DMS153 (cell line): ENCODE data around the gene SLX4IP.

ENCODE experiments used
- DNase-seq: peaks from one replicate; lab custom pipeline; 2025; lab: John Stamatoyannopoulos, UW

SLX4IP gene

GRCh38 chr20:10429443-10429981 lies 5.6 kb upstream of the SLX4IP start:
- DNase-seq: no peak

DNA sequence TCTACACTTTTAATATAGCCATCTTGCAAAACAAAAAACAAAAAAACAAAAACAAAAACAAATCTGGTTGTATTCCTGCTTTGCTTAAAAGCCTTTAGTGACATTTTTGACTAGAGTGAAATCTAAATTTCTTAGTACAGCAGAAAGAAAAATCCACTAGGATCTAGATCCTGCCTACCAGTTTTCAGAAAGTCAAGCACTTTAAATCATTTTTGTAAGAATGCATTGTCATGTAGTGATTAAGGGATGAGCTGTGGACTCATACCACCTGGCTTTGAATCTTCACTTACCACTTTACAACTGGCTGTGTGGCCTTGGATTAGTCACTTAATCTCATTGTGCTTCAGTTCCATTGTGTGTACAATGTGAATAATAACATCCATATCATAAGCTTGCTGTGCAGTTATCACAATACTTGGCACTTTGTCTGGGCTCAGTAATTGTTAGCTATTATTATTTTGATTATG lies 5.1 kb upstream of the SLX4IP start:
- DNase-seq: no peak

DNA sequence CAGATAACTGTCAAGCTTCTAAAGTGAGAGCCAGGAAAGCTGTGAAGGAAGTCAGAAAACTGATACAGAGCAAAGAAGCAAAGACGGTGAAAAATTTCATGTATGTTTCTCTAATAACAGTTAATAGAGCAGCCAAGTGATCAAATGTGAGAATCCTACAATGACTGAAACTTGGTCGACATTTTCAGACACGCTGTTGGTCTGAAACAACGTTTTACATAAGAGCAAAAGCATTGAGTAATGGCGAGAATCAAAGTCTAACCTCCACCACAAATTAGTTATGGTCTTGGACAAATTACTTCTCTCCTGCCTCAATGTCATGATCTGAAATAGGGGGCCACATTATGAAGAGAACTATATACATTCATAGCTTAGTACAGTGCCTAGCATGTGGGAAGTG lies 4.4 kb upstream of the SLX4IP start:
- DNase-seq: no peak

GRCh38 chr20:10432079-10432478 lies 3.0 kb upstream of the SLX4IP start:
- DNase-seq: no peak

- no peak for DNase-seq
Observed at GRCh38 chr20:10433014-10433622, 2.0 kb upstream of the SLX4IP start.

GRCh38 chr20:10433623-10434466 lies 1.3 kb upstream of the SLX4IP start, which contains the start of gene MKKS:
Gene MKKS, minus strand, starts transcription at chr20:10434222. Its CDS starts 20,708 bp downstream, at chr20:10413514.
- DNase-seq: peak; percentile 88

DNA sequence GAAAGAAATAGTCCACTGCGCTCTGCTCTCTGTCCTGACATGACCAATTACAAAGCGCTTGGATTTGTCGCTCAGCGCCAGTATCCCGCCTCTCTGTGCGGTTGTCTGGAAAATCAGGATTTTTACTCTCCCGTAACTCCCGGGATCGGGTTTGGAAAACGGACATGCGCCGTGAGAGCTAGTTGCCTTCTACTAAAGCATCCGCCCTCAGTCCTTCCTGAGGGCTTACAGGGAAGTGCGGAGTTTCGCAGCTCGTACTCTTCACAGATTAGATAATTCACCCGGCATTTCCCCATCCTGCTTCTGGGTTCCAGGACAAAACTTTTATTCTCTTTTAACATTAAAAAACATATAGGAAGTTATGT lies 656 bp upstream of the SLX4IP start:
- DNase-seq: peak; percentile 98

- DNase-seq: no peak
Observed at GRCh38 chr20:10436053-10436699, 1.1 kb downstream of the SLX4IP start.

GRCh38 chr20:10438217-10438616 lies 3.1 kb downstream of the SLX4IP start:
- no peak for DNase-seq

DNA sequence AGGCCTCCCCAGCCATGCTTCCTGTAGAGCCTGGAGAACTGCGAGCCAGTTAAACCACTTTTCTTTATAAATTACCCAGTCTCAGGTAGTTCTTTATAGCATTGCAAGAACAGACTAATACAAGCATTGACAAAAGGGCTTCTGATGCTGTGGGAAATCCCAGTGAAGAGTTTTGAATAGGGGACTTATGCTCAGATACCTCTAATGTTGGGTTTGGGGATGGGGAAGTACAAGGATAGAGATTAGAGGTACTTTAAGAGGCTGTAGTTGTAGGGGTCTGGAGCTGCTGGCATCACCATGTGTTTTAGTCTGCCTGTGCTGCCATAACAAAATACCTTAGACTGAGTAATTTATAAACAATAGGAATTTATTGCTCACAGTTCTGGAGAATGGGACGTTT lies 8.8 kb downstream of the SLX4IP start:
- DNase-seq: no peak

- no peak for DNase-seq
Observed at GRCh38 chr20:10445758-10446157, 10.7 kb downstream of the SLX4IP start.

- DNase-seq: no peak
Observed at GRCh38 chr20:10447028-10447427, 11.9 kb downstream of the SLX4IP start.

DNA sequence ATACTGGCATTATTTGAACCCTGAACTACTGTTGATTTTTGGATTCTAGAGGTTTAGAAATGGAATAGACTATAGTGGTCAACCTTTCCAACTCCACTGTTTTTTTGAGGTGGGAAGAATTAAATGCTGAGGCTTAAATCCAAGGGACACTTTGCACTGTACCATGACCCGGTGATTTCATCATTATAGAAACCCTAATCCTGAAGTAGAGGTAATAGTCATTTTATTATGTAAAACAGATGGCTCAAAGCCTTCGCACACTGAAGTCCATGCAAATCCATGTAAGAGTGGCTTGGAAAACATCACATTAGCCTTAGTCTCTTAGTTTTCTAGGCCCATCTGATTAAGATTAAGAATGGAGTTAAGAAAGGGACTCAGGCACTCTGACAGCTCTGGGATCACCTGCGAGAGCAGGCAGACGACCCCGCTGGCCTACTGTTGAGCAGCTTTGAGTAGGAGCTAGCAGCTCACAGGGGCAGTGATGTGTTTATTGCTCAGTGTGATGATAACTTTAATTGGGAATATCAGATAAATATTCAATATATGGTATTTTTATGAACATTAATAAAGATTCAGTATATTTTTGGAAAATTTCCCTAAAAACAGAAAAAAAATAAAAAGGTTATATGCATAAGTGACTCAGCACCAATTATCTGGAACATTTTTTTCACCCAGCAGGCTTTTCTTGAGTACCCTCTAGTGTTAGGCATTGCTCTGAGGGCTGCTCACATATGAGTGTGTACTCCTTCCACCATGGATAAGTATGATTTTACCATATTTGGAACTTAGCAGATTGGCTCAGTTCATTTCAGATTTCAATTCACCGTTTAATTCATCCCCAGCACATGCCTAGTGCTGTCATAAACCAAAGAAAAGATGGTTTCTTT lies 13.4 kb downstream of the SLX4IP start:
- DNase-seq: no peak

- DNase-seq: no peak
Observed at GRCh38 chr20:10449270-10449669, 14.2 kb downstream of the SLX4IP start.

DNA sequence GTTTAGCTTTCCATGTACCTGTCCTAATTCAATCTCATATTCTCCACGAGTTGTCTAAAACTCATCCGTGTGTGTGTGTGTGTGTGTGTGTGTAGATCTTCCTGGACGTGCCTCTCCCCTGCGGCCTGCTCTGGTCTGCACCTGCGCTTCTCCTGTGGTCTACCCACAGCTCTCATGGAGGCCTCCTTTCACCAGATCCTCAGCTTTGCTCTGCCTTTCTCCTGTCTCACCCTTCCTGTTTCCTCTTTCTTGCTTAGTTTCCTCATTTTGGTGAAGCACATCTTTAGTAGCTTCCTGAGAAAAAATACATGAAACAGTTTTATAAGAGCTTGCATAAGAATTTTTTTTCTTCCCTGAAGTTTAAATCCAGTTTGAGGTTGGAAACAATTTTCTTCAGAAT lies 18.1 kb downstream of the SLX4IP start:
- no peak for DNase-seq

DNA sequence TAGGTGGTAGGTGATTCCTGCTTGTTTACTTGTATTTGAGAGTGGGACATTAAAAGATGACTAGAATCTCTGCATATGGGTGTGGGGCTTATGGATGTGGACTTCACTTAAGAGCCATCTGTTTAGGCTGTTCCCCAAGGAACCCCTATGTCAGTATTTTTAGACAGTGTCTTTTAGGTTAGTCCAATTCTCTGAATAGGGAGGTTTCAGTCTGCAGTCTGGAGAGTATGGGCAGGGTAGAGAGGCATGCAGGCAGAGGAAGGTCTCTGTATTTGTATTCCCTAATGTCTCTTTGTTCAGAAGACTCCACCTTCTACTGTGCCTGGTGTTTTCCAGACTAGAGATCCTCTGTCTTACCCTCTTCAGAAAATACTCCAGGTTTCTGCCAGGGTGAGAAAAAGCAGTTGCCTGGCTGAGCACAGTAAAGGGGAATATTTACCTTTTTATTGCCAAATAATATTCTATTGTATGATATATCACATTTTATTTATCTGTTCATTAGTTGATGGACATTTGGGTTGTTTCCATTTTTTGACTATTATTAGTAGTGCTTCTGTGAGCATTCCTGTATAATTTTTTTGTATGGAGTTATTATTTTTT lies 19.1 kb downstream of the SLX4IP start:
- DNase-seq: no peak

DNA sequence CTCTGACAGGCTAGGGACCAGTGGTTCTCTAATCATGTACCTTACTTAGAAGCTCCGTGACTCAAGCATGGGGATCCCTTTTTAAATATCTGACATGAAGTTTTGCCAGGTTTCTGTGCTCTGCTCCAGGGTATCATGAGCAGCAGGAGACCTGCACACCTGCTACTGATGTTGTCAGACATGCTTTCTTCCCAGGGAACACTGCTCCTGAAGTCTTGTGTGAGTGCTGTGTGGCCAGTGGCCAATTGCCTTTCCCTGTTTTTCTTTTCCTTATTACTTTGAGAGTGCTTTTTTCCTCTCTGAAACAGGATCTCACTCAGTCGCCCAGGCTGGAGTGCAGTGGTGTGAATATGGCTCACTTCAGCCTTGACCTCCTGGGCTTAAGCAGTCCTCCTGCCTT lies 26.4 kb downstream of the SLX4IP start:
- no peak for DNase-seq

DNA sequence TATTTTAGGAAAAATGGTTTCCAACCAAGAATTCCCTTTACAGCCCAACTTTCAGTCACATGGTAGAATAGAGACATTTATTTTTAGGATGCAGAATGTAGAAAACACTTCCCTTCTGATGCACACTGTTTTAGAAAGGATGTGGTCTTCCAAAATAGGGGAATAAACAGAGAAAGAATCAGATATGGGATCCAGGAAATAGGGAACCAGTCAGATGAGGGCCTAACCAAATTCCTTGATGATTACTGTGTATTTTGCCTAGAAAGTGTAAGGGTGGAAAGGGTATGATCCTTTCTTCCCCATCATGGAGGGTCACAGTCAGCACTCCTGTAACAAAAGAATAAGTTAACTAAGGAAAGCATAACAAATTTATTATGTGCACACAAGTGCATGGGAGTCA lies 27.4 kb downstream of the SLX4IP start:
- no peak for DNase-seq

DNA sequence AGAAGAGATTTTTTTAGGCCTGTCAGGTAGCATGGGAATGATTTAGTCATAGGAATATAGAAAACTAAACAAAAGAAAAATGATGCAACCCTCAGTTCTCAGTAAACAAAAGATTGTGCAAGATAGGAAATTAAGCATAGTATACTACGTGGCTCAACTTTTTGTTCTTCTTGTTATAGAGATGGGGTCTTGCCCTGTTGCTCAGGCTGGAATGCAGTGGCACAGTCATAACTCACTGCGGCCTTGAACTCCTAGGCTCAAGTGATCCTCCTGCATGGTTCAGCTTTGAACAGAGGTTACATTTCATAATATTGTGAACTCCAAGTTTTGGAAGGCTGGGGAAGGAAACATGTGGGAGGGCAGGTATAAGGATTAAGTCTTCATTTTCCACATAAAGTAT lies 28.5 kb downstream of the SLX4IP start:
- no peak for DNase-seq

DNA sequence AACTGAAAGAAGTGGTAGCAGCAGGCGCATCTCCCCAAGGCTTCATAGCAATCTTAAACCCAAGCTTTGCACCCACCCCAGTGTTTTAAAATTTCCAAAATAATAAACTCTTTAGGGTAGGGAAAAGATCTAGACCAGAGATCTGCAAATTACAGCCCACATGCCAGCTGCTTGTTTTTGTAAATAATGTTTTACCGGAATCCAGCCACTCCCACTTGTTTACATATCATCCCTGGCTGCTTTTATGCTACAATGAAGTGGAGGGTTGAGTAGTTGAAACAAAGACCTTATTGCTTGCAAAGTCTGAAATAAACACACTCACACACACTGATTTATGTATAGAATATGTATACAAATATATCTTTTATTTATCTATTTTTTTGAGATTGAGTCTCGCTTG lies 30.0 kb downstream of the SLX4IP start:
- peak; percentile 13 for DNase-seq

DNA sequence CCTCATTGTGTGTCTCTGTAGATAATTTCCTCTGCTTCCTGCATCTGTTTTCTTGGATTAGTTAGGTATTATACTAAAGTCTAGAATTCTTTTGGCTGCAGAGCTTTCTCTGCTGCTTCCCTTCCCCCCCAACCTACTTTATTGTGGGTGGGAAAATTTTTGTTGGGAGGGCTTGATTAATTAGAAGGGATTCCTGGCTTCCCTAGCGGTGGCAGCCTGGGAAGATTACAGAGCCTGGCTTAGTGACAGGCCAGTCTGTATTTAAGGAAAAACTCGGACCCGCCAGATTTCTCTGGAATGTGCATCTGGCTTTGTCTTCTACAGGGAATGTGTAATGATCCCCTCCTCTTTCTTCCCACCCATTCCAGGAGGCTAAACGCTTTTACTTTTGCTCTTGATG lies 31.2 kb downstream of the SLX4IP start:
- no peak for DNase-seq
